ENCODE measurements around the gene FBXL15.

Gene FBXL15, protein sequence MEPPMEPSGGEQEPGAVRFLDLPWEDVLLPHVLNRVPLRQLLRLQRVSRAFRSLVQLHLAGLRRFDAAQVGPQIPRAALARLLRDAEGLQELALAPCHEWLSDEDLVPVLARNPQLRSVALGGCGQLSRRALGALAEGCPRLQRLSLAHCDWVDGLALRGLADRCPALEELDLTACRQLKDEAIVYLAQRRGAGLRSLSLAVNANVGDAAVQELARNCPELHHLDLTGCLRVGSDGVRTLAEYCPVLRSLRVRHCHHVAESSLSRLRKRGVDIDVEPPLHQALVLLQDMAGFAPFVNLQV
- total RNA-seq: 8.7 to 33.2 (median 20.0) reads per million in 9 experiments

DNA sequence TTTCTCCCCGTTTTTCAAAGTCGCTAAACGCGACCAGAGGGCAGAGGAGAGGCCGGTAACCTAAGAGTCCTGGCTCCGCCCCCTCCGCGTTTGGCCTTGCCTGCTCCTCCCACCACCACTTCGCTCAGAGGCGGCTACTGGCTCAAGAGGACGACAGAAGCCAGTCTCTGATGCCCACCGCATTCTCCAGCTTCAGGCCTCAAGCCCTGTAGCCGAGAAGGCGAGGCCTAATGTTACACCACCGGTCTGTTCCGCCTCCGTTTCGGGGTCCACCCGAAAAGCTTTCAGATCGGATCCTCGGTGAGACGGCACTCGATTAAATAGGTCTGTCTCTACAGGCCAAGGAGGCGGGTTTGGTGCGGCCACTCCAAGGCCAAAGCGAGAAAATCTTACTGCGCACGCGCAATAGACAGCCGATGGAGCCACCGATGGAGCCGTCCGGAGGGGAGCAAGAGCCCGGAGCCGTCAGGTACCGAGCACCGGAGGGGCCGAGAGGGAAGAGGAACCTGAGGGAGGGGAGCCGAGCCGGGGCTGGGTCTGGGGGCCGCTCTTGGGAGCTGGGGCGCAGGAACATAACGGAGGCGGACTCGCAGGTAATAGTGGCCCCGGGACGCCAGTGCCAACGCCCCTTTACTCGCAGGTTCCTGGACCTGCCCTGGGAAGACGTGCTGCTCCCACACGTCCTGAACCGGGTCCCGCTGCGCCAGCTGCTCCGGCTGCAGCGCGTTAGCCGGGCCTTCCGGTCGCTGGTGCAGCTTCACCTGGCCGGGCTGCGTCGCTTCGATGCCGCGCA lies at the start of gene FBXL15:
FBXL15 (plus strand) TSS at position 123 of the 793 bp plus-strand sequence; CDS start at position 417, 294 bp downstream.
- Mint-ChIP-seq H3K27ac (peak within 1 kb of the TSS; percentile 86 to 91), H3K27me3 (peaks cover 21 to 27% of the 10 kb centered on the region in 2 donors), H3K4me3 (peak within 1 kb of the TSS; percentile 96 to 98), H3K9me3 (no peaks in the 10 kb centered on the region), H3K36me3 (ENCODE audit: insufficient read depth) (peaks cover 34% of the 10 kb centered on the region), H3K4me1 (ENCODE audit: low read depth in 2 of 2) (peaks cover 28 to 33% of the 10 kb centered on the region in 2 donors)
- ATAC-seq (replicated peaks): peak; percentile 80
- peak; percentile 92 to 96 (median 95) for DNase-seq

DNA sequence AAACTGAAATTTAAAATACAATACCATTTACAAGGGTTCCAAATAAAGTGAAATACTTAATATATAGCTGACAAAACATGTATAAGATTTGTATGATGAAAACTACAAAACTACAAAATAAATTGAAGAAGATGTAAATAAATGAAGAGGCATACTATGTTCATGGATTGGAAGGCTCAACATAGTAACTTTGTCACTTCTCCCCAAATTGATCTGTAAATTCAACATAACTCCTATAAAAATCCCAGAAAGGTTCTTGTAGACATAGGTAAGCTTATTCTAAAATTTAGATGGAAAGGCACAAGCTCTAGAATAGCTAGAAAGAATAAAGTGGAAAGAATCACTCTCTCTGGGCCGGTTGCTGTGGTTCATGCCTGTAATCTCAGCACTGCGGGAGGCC lies 49.3 kb upstream of the FBXL15 start:
- Mint-ChIP-seq H3K36me3 (ENCODE audit: insufficient read depth) (peaks cover 64% of the 10 kb centered on the region), H3K9me3 (no peaks in the 10 kb centered on the region), H3K4me1 (ENCODE audit: low read depth in 2 of 2) (no peaks in the 10 kb centered on the region), H3K27me3 (no peaks in the 10 kb centered on the region), H3K4me3 (no peak overlapping the region), H3K27ac (no peak overlapping the region)
- no peak for ATAC-seq (replicated peaks)
- DNase-seq: no peak

DNA sequence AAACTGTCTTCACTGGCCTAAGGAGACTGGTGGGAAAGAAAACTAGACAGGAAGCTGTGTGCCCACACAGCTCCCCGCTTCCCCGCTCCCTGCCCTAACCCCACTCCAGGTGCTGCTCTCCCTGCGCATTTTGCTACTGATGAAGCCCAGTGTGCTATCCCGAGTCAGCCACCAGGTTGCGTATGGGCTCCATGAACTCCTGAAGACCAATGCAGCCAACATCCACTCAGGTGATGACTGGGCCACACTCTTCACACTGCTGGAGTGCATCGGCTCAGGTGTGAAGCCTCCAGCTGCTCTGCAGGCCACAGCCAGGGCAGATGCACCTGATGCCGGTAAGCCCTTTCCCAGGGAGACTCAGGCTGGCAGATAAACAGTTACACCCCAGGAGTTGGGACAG lies 45.4 kb upstream of the FBXL15 start:
- no peak for DNase-seq
- no peak for ATAC-seq (replicated peaks)
- no peaks in the 10 kb centered on the region for H3K9me3 Mint-ChIP-seq
- H3K27me3 Mint-ChIP-seq: no peaks in the 10 kb centered on the region
- H3K4me3 Mint-ChIP-seq: no peak overlapping the region
- peaks cover 62% of the 10 kb centered on the region for H3K36me3 Mint-ChIP-seq (ENCODE audit: insufficient read depth)
- H3K4me1 Mint-ChIP-seq (ENCODE audit: low read depth in 2 of 2): no peaks in the 10 kb centered on the region
- H3K27ac Mint-ChIP-seq: peak overlapping the region in 1 of 2 donors; percentile 51

DNA sequence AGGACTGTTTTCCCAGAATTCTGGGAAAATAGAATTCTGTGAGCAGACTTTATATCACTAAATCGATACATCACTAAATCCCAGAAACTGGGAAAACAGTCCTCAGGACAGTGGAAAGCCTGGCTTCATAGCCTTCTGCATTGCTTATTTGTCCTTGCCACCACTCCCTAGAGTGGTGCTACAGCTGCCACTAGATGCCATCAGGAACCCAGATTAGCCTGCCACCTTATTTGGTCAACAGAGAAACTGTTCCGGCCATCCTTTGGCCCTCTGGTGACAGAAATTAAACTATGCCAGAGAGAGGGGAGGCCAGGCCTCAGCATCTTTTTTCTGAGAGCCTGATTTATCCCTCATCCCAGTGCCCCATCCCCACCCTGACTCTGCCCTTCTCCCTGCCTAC lies 44.8 kb upstream of the FBXL15 start:
- DNase-seq (no peak), ATAC-seq (replicated peaks) (no peak)
- no peak overlapping the region for H3K4me3 Mint-ChIP-seq
- H3K27ac Mint-ChIP-seq: no peak overlapping the region
- H3K4me1 Mint-ChIP-seq (ENCODE audit: low read depth in 2 of 2): no peaks in the 10 kb centered on the region
- peaks cover 65% of the 10 kb centered on the region for H3K36me3 Mint-ChIP-seq (ENCODE audit: insufficient read depth)
- H3K27me3 Mint-ChIP-seq: no peaks in the 10 kb centered on the region
- H3K9me3 Mint-ChIP-seq: no peaks in the 10 kb centered on the region

DNA sequence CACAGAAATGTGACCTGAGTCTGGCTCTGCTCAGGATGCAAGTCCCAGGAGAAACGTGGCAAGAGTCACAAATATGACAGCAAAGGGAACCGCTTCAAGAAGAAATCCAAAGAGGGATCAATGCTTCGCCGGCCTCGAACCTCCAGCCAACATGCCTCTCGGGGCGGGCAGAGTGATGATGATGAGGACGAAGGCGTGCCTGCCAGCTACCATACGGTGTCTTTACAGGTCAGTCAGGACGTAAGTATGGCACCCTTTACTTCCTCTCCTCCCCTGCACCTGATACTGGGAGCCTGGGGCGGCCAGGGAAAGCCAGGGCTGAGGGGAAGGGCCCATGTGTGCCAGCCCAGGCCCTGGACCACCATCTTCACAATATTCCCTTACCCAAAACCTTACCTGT lies 43.7 kb upstream of the FBXL15 start:
- no peak overlapping the region for H3K27ac Mint-ChIP-seq
- H3K4me3 Mint-ChIP-seq: no peak overlapping the region
- no peaks in the 10 kb centered on the region for H3K4me1 Mint-ChIP-seq (ENCODE audit: low read depth in 2 of 2)
- no peak for ATAC-seq (replicated peaks)
- no peak for DNase-seq
- peaks cover 67% of the 10 kb centered on the region for H3K36me3 Mint-ChIP-seq (ENCODE audit: insufficient read depth)
- H3K27me3 Mint-ChIP-seq: no peaks in the 10 kb centered on the region
- H3K9me3 Mint-ChIP-seq: no peaks in the 10 kb centered on the region

DNA sequence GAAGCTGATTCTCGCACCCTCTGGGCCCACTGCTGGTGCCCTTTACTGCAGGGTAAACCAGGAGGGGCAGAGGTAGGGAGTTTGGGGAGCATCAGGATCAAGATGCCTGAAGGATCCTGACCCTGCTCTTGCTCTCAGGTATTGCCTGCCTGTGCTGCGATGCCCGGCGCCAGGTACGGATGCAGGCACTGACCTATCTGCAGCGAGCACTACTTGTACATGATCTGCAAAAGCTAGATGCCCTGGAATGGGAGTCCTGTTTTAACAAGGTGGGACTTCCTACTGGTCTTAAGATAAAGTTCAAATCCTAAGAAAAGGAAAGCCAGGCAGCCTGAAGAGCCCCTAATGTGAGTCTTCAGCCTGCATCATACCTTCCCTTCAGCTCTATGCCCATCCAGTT lies 41.3 kb upstream of the FBXL15 start:
- Mint-ChIP-seq H3K4me1 (ENCODE audit: low read depth in 2 of 2) (no peaks in the 10 kb centered on the region), H3K9me3 (no peaks in the 10 kb centered on the region), H3K27me3 (no peaks in the 10 kb centered on the region), H3K4me3 (no peak overlapping the region), H3K27ac (no peak overlapping the region), H3K36me3 (ENCODE audit: insufficient read depth) (peaks cover 61% of the 10 kb centered on the region)
- DNase-seq: no peak
- no peak for ATAC-seq (replicated peaks)

DNA sequence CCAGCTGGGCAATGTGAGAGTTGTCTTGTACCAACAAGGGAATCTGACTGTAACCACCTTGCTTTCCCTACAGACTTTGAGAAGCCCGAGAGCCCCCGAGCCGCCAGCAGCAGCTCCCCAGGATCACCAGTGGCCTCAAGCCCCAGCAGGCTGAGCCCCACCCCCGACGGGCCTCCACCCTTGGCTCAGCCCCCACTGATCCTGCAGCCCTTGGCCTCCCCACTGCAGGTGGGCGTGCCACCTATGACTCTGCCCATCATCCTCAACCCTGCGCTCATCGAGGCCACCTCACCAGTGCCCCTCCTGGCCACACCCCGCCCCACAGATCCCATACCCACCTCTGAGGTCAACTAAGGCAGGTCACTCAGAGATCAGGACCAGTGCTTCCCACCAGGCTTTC lies 38.7 kb upstream of the FBXL15 start:
- H3K27ac Mint-ChIP-seq: no peak overlapping the region

DNA sequence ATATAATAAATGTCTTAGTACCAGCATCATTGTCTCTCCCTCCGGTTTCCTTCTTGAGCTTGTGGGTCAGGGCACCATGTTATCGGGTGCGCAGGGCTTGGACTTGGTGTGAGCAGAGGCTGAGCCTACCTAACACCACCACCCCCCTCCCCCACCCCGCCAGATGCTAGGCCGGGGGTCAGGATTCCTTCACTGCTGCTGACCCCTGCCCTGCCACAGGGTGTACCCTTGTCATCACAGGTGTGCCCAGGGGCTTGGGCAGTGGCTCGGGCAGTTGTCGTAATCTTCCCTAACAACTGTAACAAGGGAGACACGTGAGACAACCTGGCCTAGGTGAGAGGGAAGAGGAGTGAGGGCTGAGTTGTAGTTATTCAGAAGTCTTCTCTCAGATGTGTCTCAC lies 37.8 kb upstream of the FBXL15 start:
- no peak for DNase-seq
- Mint-ChIP-seq H3K36me3 (ENCODE audit: insufficient read depth) (peaks cover 47% of the 10 kb centered on the region), H3K9me3 (no peaks in the 10 kb centered on the region), H3K27ac (no peak overlapping the region), H3K27me3 (no peaks in the 10 kb centered on the region), H3K4me1 (ENCODE audit: low read depth in 2 of 2) (no peaks in the 10 kb centered on the region), H3K4me3 (no peak overlapping the region)
- ATAC-seq (replicated peaks): no peak

More for the DNA sequence above, 38.7 kb upstream of the FBXL15 start:
- no peaks in the 10 kb centered on the region for H3K9me3 Mint-ChIP-seq
- no peaks in the 10 kb centered on the region for H3K4me1 Mint-ChIP-seq (ENCODE audit: low read depth in 2 of 2)
- no peak for ATAC-seq (replicated peaks)
- H3K4me3 Mint-ChIP-seq: no peak overlapping the region
- H3K27me3 Mint-ChIP-seq: no peaks in the 10 kb centered on the region
- no peak for DNase-seq
- H3K36me3 Mint-ChIP-seq (ENCODE audit: insufficient read depth): peaks cover 56% of the 10 kb centered on the region

DNA sequence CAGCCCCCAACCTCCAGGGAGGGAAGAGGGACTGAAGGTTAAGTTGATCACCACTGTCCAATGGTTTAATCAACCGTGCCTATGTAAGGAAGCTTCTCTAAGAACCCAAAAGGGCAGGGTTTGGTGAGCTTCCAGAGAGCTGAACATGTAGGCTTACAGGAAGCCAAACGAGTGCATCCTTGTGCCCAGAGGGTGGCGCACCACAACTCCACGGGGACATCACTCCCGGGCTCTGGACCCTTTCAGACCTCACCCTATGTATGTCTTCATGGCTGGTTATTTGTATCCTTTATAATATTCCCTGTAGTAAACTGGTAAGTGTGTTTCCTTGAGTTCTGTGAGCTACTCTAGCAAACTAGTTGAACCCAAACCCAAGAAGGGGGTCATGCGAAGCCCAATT lies 36.6 kb upstream of the FBXL15 start:
- H3K9me3 Mint-ChIP-seq: no peaks in the 10 kb centered on the region
- ATAC-seq (replicated peaks): no peak
- H3K36me3 Mint-ChIP-seq (ENCODE audit: insufficient read depth): peaks cover 38% of the 10 kb centered on the region
- H3K27me3 Mint-ChIP-seq: no peaks in the 10 kb centered on the region
- no peak for DNase-seq
- no peaks in the 10 kb centered on the region for H3K4me1 Mint-ChIP-seq (ENCODE audit: low read depth in 2 of 2)
- H3K27ac Mint-ChIP-seq: peak overlapping the region in 1 of 2 donors; percentile 6
- no peak overlapping the region for H3K4me3 Mint-ChIP-seq

DNA sequence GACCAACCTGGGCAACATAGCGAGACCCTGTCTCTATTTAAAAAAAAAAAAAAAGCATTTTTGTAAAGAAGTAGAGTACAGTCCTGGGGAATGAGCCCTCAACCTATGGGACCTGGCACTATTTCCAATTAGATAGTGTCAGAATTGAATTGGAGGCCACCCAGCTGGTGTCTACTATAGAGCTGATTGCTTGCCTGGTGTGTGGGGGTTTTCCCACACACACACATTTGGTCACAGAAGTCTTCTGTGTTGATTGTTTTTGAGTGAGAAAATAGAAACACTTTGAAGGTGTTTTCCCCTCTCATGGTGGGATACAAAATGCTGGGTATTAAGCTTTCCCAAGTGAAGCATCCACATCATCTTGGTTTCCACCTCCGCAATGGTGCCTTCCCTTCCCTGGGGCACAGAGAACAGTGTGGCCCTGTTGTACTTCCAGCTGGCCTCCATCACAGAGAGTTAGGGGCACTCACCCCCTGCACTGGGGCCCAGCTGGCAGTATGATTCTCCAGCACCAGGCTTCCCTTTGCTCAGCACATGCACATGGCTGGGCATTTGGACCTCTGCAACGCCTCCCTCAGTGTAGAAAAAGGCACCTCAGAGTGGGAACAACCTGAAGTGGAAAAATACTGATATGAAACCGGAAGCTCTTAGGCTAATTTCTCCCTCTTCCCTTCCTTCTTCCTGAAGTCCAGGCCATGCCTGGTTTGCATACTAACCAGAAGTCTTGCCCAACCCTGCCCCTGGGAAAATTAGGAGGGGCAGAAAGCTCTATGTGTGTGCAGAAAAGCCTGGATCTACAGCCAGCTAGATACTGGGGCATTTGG lies 35.8 kb upstream of the FBXL15 start:
- Mint-ChIP-seq H3K4me3 (no peak overlapping the region), H3K27ac (peak overlapping the region in 1 of 2 donors; percentile 41), H3K4me1 (ENCODE audit: low read depth in 2 of 2) (no peaks in the 10 kb centered on the region), H3K36me3 (ENCODE audit: insufficient read depth) (peaks cover 33% of the 10 kb centered on the region), H3K9me3 (no peaks in the 10 kb centered on the region), H3K27me3 (no peaks in the 10 kb centered on the region)
- DNase-seq (no peak), ATAC-seq (replicated peaks) (no peak)

DNA sequence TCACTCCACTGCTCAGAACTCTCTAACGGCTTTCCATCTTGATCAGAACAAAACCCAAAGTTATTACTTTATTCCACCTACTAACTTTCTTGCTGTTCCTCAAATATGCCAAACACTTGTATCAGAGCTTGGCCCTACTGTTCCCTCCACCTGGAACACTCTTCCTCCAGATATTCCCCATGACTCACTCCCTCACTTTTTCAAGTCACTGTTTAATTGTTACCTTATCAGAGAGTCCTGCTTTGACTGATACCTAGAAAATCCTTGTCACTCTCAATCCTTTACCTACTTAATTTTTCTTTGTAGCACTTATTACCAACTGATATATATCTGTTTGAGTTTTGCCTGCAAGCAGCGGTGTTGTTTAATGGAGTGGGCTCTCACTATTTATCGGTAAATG lies 30.7 kb upstream of the FBXL15 start:
- ATAC-seq (replicated peaks) (no peak), DNase-seq (no peak)
- Mint-ChIP-seq H3K9me3 (no peaks in the 10 kb centered on the region), H3K4me1 (ENCODE audit: low read depth in 2 of 2) (peaks cover 12 to 15% of the 10 kb centered on the region in 2 donors), H3K36me3 (ENCODE audit: insufficient read depth) (peaks cover 27% of the 10 kb centered on the region), H3K4me3 (no peak overlapping the region), H3K27me3 (no peaks in the 10 kb centered on the region), H3K27ac (no peak overlapping the region)

DNA sequence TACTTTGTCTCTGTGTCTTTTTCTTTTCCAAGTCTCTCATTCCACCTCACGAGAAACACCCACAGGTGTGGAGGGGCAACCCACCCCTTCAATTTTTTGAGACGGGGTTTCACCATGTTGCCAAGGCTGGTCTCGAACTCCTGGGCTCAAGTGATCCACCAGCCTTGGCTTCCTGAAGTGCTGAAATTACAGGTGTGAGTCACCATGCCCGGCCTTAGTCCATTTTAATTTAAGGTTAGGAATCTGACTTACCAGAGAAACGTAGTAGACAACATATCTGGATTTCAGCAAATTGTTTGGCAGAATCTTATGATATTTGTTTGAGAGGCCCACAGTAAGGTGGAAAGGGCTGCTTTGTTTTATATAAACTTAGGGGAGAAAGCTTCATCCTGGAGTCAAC lies 28.3 kb upstream of the FBXL15 start:
- Mint-ChIP-seq H3K27me3 (no peaks in the 10 kb centered on the region), H3K4me1 (ENCODE audit: low read depth in 2 of 2) (peaks cover 23 to 25% of the 10 kb centered on the region in 2 donors), H3K9me3 (no peaks in the 10 kb centered on the region), H3K27ac (no peak overlapping the region), H3K36me3 (ENCODE audit: insufficient read depth) (peaks cover 51% of the 10 kb centered on the region), H3K4me3 (no peak overlapping the region)
- no peak for ATAC-seq (replicated peaks)
- DNase-seq: no peak

DNA sequence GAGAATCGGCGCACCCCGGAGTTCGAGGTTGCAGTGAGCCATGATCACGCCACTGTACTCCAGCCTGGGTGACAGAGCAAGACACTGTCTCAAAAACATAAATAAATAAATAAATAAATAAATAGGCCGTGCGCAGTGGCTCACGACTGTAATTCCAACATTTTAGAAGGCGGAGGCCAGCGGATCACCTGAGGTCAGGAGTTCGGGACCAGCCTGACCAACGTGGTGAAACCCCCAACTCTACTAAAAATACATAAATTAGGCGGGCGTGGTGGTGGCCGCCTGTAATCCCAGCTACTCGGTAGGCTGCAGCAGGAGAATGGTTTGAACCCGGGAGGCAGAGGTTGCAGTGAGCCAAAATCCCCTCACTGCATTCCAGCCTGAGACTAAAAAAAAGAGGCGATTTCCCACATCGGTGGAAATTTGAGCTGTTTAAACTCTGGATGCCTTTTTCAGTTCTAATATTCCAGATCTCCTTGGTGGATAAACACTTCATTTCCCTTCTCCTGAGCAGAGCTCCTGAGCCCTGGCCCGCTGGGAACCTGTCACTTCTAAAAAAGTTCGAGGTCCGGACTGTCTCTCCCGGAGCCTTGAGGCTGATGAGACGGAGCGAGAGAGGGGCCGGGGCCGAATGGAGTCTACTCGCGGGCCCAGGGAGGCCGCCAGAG lies 27.1 kb upstream of the FBXL15 start:
- Mint-ChIP-seq H3K27ac (peak overlapping the region; percentile 100), H3K27me3 (no peaks in the 10 kb centered on the region), H3K4me3 (peak overlapping the region; percentile 90 to 94), H3K9me3 (no peaks in the 10 kb centered on the region), H3K4me1 (ENCODE audit: low read depth in 2 of 2) (peaks cover 31 to 34% of the 10 kb centered on the region in 2 donors), H3K36me3 (ENCODE audit: insufficient read depth) (peaks cover 63% of the 10 kb centered on the region)
- no peak for DNase-seq
- ATAC-seq (replicated peaks): no peak
